GM06990 (cell line): Measurements from ENCODE around the gene CARD14.
A peak's percentile ranks its signal among the peaks of the same experiment; 100 is the strongest.

Experiments used
- DNase-seq: peaks from one replicate; pipeline ENCODE4 v3.0.0-alpha.2; 2011; ENCODE audit not compliant: insufficient read length; ENCODE audit errors: extremely low read depth
- H3K27me3 ChIP-seq: replicated peaks from 2 replicates; pipeline ENCODE4 v1.6.0; 2011; ENCODE audit warnings: low read length; ENCODE audit not compliant: control insufficient read depth, insufficient read depth
- H3K36me3 ChIP-seq: 2 replicates; pipeline ENCODE4 v1.5.1; 2011; ENCODE audit warnings: low read length; ENCODE audit not compliant: control insufficient read depth, insufficient read depth
- H3K4me3 ChIP-seq: replicated peaks from 2 replicates; pipeline ENCODE4 v1.5.1; 2011; ENCODE audit warnings: low read depth, mild to moderate bottlenecking, control low read depth, low read length
- TF ChIP-seq, protein P1 (sequence below): IDR thresholded peaks from 2 replicates; pipeline ENCODE4 v1.5.1; 2011; ENCODE audit warnings: low read length, control low read depth, mild to moderate bottlenecking, inconsistent platforms; ENCODE audit not compliant: insufficient read depth, poor library complexity, severe bottlenecking

Gene CARD14

DNA sequence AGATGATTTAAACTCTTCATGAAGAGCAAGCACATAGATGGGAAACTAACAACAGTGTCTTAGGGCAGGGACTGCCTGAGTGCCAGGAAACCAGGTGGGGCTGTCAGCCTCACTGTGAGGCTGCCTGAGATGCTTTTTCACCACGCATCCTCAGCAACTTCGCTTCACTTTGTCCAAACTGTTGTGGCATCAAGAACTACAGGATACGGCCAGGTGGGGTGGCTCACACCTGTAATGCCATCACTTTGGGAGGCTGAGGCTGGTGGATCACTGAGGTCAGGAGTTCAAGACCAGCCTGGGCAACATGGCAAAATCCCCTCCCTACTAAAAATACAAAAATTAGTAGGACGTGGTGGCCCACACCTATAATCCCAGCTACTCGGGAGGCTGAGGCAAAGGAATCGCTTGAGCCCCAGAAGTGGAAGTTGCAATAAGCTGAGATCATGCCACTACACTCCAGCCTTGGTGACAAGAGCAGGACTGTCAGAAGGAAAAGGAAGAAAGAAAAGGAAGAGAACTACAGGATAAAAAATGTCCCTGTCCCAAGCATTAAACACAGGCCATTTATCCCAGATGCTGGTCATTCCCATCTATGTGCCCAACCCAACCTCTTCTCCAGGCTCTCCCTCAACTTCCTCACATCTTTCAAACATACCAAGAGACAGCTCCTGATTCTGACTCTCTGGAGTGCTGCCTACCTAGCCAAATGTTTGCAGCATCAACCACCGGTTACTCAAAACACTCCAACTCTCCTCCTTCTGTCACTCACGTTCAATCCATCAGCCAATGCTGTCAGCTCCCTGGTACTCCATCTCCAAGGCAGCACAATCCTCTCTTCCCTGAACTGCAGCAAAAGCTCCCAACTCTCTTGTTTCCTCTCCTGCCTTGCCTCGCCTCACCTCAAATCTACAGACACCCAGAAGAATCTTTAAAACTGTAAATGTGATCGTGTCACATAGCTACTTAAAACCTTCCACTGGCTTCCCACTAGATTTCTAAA lies 24.5 kb upstream of the CARD14 start:
- peaks cover 10% of the 10 kb centered on the region for H3K36me3 ChIP-seq
- TF ChIP-seq, protein P1, sequence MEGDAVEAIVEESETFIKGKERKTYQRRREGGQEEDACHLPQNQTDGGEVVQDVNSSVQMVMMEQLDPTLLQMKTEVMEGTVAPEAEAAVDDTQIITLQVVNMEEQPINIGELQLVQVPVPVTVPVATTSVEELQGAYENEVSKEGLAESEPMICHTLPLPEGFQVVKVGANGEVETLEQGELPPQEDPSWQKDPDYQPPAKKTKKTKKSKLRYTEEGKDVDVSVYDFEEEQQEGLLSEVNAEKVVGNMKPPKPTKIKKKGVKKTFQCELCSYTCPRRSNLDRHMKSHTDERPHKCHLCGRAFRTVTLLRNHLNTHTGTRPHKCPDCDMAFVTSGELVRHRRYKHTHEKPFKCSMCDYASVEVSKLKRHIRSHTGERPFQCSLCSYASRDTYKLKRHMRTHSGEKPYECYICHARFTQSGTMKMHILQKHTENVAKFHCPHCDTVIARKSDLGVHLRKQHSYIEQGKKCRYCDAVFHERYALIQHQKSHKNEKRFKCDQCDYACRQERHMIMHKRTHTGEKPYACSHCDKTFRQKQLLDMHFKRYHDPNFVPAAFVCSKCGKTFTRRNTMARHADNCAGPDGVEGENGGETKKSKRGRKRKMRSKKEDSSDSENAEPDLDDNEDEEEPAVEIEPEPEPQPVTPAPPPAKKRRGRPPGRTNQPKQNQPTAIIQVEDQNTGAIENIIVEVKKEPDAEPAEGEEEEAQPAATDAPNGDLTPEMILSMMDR: no peak
- no peak for DNase-seq
- H3K4me3 ChIP-seq: peak overlapping the region; percentile 95
- H3K27me3 ChIP-seq: no peaks in the 10 kb centered on the region

GRCh38 chr17:80146121-80147034 lies 23.5 kb upstream of the CARD14 start:
- TF ChIP-seq, protein P1: no peak
- H3K36me3 ChIP-seq: peaks cover 10% of the 10 kb centered on the region
- no peak for DNase-seq

DNA sequence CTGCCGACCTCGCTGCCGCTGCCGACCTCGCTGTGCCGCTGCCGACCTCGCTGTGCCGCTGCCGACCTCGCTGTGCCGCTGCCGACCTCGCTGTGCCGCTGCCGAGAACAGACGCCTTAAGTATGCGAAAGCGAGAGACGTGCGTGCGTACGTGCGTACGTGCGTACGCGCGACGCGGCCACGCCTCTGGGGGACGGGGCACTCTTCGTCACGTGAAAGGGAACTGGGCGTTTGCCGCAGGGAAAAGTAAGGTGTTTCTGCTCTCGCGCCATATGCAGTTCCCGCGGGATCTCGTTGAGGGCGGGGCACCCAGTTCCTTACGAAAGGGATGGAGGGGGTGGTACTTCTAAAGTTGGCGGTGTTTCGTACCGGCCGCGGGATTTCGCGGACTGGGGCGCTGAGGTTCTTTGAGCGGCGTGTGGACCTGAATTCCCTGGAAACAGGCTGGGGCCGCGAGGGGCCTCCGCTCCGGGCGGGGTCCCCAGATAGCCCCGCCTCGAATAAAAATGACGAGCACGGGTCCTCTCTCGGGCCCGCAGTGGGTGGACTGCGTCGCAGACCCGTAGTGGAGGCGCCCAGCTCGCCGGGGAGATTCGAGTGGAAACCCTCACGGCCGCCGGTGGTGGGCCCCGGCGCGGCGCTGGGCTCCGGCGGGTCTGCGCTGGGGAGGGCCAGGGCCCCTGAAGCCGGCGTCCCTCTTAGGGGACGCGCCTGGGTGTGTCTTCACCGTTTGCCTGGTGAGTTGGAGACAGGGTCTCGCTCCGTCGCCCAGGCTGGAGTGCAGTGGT lies 22.6 kb upstream of the CARD14 start, which contains the start of gene EIF4A3:
TSS of gene EIF4A3 (minus strand) at position 94 of the 788 bp plus-strand sequence. CDS start 167 bp downstream, outside the sequence.
- peaks cover 6% of the 10 kb centered on the region for H3K36me3 ChIP-seq
- TF ChIP-seq, protein P1: no peak
- no peaks in the 10 kb centered on the region for H3K27me3 ChIP-seq
- peak within 1 kb of the TSS; percentile 95 for H3K4me3 ChIP-seq
- DNase-seq: peak; percentile 100

More at GRCh38 chr17:80146121-80147034, 23.5 kb upstream of the CARD14 start:
- Histone ChIP-seq H3K4me3 (peak overlapping the region; percentile 95), H3K27me3 (no peaks in the 10 kb centered on the region)

GRCh38 chr17:80151333-80151732 lies 18.5 kb upstream of the CARD14 start:
- Histone ChIP-seq H3K4me3 (no peak overlapping the region), H3K27me3 (no peaks in the 10 kb centered on the region), H3K36me3 (no peaks in the 10 kb centered on the region)
- TF ChIP-seq, protein P1: no peak
- DNase-seq: no peak

- TF ChIP-seq, protein P1: no peak
- DNase-seq: no peak
- no peaks in the 10 kb centered on the region for H3K27me3 ChIP-seq
- H3K36me3 ChIP-seq: no peaks in the 10 kb centered on the region
- H3K4me3 ChIP-seq: no peak overlapping the region
These were observed 17.6 kb upstream of the CARD14 start for GRCh38 chr17:80152081-80152702.
